ENCODE results near the gene CKAP4. TPM values are rescaled to one million over a fixed set of nuclear protein-coding genes. Genes with fewer than 3 reads are reported as not detected.
A peak's percentile ranks its signal among the peaks of the same experiment; 100 is the strongest.

Gene CKAP4
- total and polyA plus RNA-seq, 4 donors: 15.3 to 82.6 (median 65.2) TPM

- TF ChIP-seq CTCF (IDR thresholded peaks at IDR 0.05; ENCODE audit: control extremely low read depth, extremely low read depth): no peak
- WGBS, 2 donors: 7 to 19% methylated on average over 12 of the region's 12 CpGs
- Histone ChIP-seq H3K9ac (ENCODE audit: insufficient read depth in 1 of 2, low read length in 2 of 2) (peak overlapping the region; percentile 76 to 89), H3K27ac (ENCODE audit: low read depth in 1 of 2, low read length in 1 of 2) (peak overlapping the region; percentile 99), H3K36me3 (ENCODE audit: control insufficient read depth in 4 of 4, insufficient read depth in 4 of 4, low read length in 4 of 4) (peaks cover 0 to 4% (median 2%) of the 10 kb centered on the region in 4 donors), H3K27me3 (ENCODE audit: control insufficient read depth in 3 of 3, insufficient read depth in 3 of 3, low read length in 2 of 3) (no peaks in the 10 kb centered on the region), H3K9me3 (ENCODE audit: control insufficient read depth in 4 of 4, insufficient read depth in 3 of 4, low read length in 3 of 4) (no peaks in the 10 kb centered on the region), H3K4me3 (no peak overlapping the region), H3K4me1 (ENCODE audit: control insufficient read depth in 5 of 5, insufficient read depth in 5 of 5, low read length in 5 of 5) (peaks cover 0 to 32% (median 10%) of the 10 kb centered on the region in 5 donors)
- ATAC-seq (ENCODE audit: insufficient read depth, low FRiP score): no peak
- peak in 1 of 3 donors; percentile 54 for DNase-seq
Observed at GRCh38 chr12:106248846-106249371, 1.1 kb upstream of the CKAP4 start.

GRCh38 chr12:106248312-106248845, 559 bp upstream of the CKAP4 start:
- H3K9ac ChIP-seq (ENCODE audit: insufficient read depth in 1 of 2, low read length in 2 of 2): peak overlapping the region; percentile 76 to 89
- 1% methylated on average over 20 to 36 of the region's 36 CpGs for WGBS, 2 donors
- H3K36me3 ChIP-seq (ENCODE audit: control insufficient read depth in 4 of 4, insufficient read depth in 4 of 4, low read length in 4 of 4): peaks cover 0 to 6% (median 2%) of the 10 kb centered on the region in 4 donors
- H3K4me1 ChIP-seq (ENCODE audit: control insufficient read depth in 5 of 5, insufficient read depth in 5 of 5, low read length in 5 of 5): peaks cover 0 to 32% (median 10%) of the 10 kb centered on the region in 5 donors
- peak overlapping the region; percentile 64 for H3K4me3 ChIP-seq
- peak overlapping the region; percentile 99 for H3K27ac ChIP-seq (ENCODE audit: low read depth in 1 of 2, low read length in 1 of 2)
- no peaks in the 10 kb centered on the region for H3K9me3 ChIP-seq (ENCODE audit: control insufficient read depth in 4 of 4, insufficient read depth in 3 of 4, low read length in 3 of 4)
- ATAC-seq (ENCODE audit: insufficient read depth, low FRiP score) (peak; percentile 10), DNase-seq (peak; percentile 80 to 86 (median 86))
- no peaks in the 10 kb centered on the region for H3K27me3 ChIP-seq (ENCODE audit: control insufficient read depth in 3 of 3, insufficient read depth in 3 of 3, low read length in 2 of 3)
- no peak for TF ChIP-seq CTCF (IDR thresholded peaks at IDR 0.05; ENCODE audit: control extremely low read depth, extremely low read depth)

GRCh38 chr12:106246891-106247673, 738 bp downstream of the CKAP4 start:
- no peaks in the 10 kb centered on the region for H3K27me3 ChIP-seq (ENCODE audit: control insufficient read depth in 3 of 3, insufficient read depth in 3 of 3, low read length in 2 of 3)
- no peak for TF ChIP-seq CTCF (IDR thresholded peaks at IDR 0.05; ENCODE audit: control extremely low read depth, extremely low read depth)
- ATAC-seq (ENCODE audit: insufficient read depth, low FRiP score) (no peak), DNase-seq (peak; percentile 69 to 73 (median 70))
- peaks cover 0 to 32% (median 10%) of the 10 kb centered on the region in 5 donors for H3K4me1 ChIP-seq (ENCODE audit: control insufficient read depth in 5 of 5, insufficient read depth in 5 of 5, low read length in 5 of 5)
- WGBS, 2 donors: 3 to 5% methylated on average over 38 to 71 of the region's 71 CpGs
- H3K4me3 ChIP-seq: peak overlapping the region; percentile 73
- no peaks in the 10 kb centered on the region for H3K9me3 ChIP-seq (ENCODE audit: control insufficient read depth in 4 of 4, insufficient read depth in 3 of 4, low read length in 3 of 4)
- H3K9ac ChIP-seq (ENCODE audit: insufficient read depth in 1 of 2, low read length in 2 of 2): peak overlapping the region; percentile 49 to 88
- peaks cover 2 to 13% (median 6%) of the 10 kb centered on the region in 4 donors for H3K36me3 ChIP-seq (ENCODE audit: control insufficient read depth in 4 of 4, insufficient read depth in 4 of 4, low read length in 4 of 4)
- H3K27ac ChIP-seq (ENCODE audit: low read depth in 1 of 2, low read length in 1 of 2): peak overlapping the region; percentile 99

All from lung (tissue), 12 donors.